Measurements from ENCODE around the gene CMTM7. TPM values are rescaled to one million over a fixed set of nuclear protein-coding genes. Genes with fewer than 3 reads are reported as not detected.

CMTM7 gene
- total and polyA plus RNA-seq, 9 of the 15 experiments (the other 6 are each of a cell fraction or from before 2014, with no cell fraction given): 0.03 to 1.6 (median 0.42) TPM; not detected in 4

DNA sequence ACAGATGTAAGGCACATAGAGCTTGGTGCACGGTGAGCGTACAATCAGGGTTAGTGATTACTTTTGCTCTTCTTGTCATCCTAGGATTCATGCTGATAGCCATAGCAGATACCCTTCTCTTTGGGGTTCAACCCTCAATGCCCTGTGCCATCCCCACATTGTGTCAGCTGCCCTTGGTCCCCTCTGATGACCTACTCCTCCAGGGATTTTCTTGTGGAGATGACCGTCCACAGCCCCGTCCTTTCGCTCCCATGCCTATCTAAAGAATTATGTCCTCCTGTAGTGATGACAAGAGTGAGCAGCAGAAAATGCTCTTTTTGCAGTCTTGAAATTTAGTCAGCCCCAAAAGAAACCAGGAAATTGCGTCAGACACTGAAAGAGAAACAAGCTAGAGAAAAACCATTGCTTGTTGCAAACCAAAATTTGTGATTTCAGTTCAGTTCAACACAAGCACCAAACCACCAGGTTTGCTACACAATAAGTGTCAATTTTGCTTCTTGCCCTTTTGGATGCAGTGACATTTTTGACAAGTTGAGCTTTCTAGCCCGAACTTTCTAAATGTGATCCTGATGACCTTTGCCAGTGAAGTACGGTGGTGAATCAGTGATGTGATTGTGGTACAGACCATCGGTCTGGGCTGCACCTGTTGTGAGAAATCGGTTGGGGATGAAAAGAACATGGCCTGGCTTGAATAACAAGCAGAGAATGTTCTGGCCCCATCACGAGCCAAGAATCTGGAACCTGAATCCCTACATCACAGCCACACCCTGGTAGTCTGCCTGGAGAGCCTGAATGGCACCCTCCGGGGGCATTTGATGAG, 41.3 kb downstream of the CMTM7 start:
- FAIRE-seq (no peak), DNase-seq (ENCODE audit: extremely low read depth in 1 of 4, low spot score in 3 of 4) (no peak), ATAC-seq (no peak)
- H3K27me3 ChIP-seq (ENCODE audit: control insufficient read depth in 2 of 2, insufficient read depth in 2 of 2, low read length in 2 of 2): peaks cover 25 to 48% of the 10 kb centered on the region in 2 experiments
- H4K20me1 ChIP-seq (replicated peaks; ENCODE audit: control insufficient read depth, insufficient read depth, low read length): no peaks in the 10 kb centered on the region
- no peak overlapping the region for H3K4me3 ChIP-seq
- no peak for TF ChIP-seq RBM25 (IDR thresholded peaks at IDR 0.05; ENCODE audit: low read depth, low read length, severe bottlenecking)
- no peak for TF ChIP-seq CEBPG (CRISPR knock-in tag; IDR thresholded peaks at IDR 0.05)
- peak in 1 of 2 experiments; percentile 70; a peak in 2 of 4 replicates for TF ChIP-seq CEBPG (tag; conservative IDR thresholded peaks at IDR 0.05 in 1 of 2, IDR thresholded peaks at IDR 0.05 in 1 of 2)
- ChIA-PET POLR2A (interaction anchor here (0.7 to 1.1 kb wide), 3 partner anchors 14 to 327 kb away, joined by 3 read pairs; no protein-coding TSS in a partner anchor), CTCF (ENCODE audit: low intra/inter-chr PET ratio) (no interaction called here)
- no peak overlapping the region for H2AFZ ChIP-seq (ENCODE audit: low read depth, low read length)
- H3K36me3 ChIP-seq (ENCODE audit: control insufficient read depth, insufficient read depth, low read length): no peaks in the 10 kb centered on the region
- in situ Hi-C loops (cut with MboI): no loop called here
- H3K27ac ChIP-seq (ENCODE audit: extremely low read depth, low read depth, low read length): no peak overlapping the region
- H3K9me3 ChIP-seq (replicated peaks; ENCODE audit: control insufficient read depth, insufficient read depth, low read depth, low read length): no peaks in the 10 kb centered on the region
- H3K79me2 ChIP-seq (ENCODE audit: control insufficient read depth, insufficient read depth, low read length): no peaks in the 10 kb centered on the region
- H3K9ac ChIP-seq (ENCODE audit: insufficient read depth in 1 of 2, low read depth in 2 of 2, low read length in 2 of 2): no peak overlapping the region
- WGBS (ENCODE audit: insufficient coverage, low coverage, missing lambda C conversion rate): 2% methylated on average over 12 of the region's 12 CpGs
- H3K9me1 ChIP-seq (ENCODE audit: control insufficient read depth, insufficient read depth, low read length): no peaks in the 10 kb centered on the region
- intact Hi-C loops (cut with micrococcal nuclease): no loop called here
- H3K4me2 ChIP-seq (ENCODE audit: insufficient read depth, low read length): no peak overlapping the region
- H3K4me1 ChIP-seq (replicated peaks in 1 of 2; ENCODE audit: control insufficient read depth in 2 of 2, insufficient read depth in 2 of 2, low read length in 2 of 2): no peaks in the 10 kb centered on the region; a peak in 1 of 5 replicates
- BruUV-seq (replicated peaks): no TSS peak

DNA sequence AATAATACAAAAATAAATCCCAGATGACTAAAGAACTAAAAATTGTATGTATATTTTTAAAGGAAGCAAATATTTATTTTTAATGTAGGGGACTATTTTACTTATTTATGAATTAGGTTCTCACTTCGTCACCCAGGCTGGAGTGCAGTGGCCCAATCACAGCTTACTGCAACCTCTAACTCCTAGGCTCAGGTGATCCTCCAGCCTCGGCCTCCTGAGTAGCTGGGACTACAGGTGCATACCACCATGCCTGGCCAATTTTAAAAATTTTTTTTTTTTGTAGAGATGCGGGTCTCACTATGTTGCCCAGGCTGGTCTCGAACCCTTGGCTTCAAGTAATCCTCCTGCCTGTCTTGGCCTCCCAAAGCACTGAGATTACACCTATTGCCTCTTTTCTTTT, 42.6 kb downstream of the CMTM7 start:
- no peaks in the 10 kb centered on the region; a peak in 1 of 5 replicates for H3K4me1 ChIP-seq (replicated peaks in 1 of 2; ENCODE audit: control insufficient read depth in 2 of 2, insufficient read depth in 2 of 2, low read length in 2 of 2)
- H4K20me1 ChIP-seq (replicated peaks; ENCODE audit: control insufficient read depth, insufficient read depth, low read length): no peaks in the 10 kb centered on the region
- no peak overlapping the region for H3K4me2 ChIP-seq (ENCODE audit: insufficient read depth, low read length)
- H3K9me1 ChIP-seq (ENCODE audit: control insufficient read depth, insufficient read depth, low read length): no peaks in the 10 kb centered on the region
- ATAC-seq: no peak
- H3K4me3 ChIP-seq: no peak overlapping the region
- no peaks in the 10 kb centered on the region for H3K36me3 ChIP-seq (ENCODE audit: control insufficient read depth, insufficient read depth, low read length)
- no peak for FAIRE-seq
- intact Hi-C loops (cut with micrococcal nuclease) (no loop called here), in situ Hi-C loops (cut with MboI) (no loop called here)
- TF ChIP-seq ZFPM2 (CRISPR knock-in tag; IDR thresholded peaks at IDR 0.05) (no peak), NR2F6 (CRISPR knock-in tag; IDR thresholded peaks at IDR 0.05) (no peak), ASH1L (IDR thresholded peaks at IDR 0.05; ENCODE audit: borderline replicate concordance, low read depth, partially characterized antibody) (no peak), POLR3G (IDR thresholded peaks at IDR 0.05; ENCODE audit: extremely low read depth, insufficient read length, insufficient replicate concordance) (no peak), TAF1 (IDR thresholded peaks at IDR 0.05; ENCODE audit: control insufficient read depth, extremely low read depth, insufficient read depth, low read length, severe bottlenecking) (no peak), ZNF232 (CRISPR knock-in tag; IDR thresholded peaks at IDR 0.05) (no peak), SMARCE1 (IDR thresholded peaks at IDR 0.05) (no peak), CBX3 (IDR thresholded peaks at IDR 0.05; ENCODE audit: borderline replicate concordance in 1 of 2, low read length in 2 of 2) (no peak)
- TF ChIP-seq, protein P1, sequence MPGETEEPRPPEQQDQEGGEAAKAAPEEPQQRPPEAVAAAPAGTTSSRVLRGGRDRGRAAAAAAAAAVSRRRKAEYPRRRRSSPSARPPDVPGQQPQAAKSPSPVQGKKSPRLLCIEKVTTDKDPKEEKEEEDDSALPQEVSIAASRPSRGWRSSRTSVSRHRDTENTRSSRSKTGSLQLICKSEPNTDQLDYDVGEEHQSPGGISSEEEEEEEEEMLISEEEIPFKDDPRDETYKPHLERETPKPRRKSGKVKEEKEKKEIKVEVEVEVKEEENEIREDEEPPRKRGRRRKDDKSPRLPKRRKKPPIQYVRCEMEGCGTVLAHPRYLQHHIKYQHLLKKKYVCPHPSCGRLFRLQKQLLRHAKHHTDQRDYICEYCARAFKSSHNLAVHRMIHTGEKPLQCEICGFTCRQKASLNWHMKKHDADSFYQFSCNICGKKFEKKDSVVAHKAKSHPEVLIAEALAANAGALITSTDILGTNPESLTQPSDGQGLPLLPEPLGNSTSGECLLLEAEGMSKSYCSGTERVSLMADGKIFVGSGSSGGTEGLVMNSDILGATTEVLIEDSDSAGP (CRISPR knock-in tag; IDR thresholded peaks at IDR 0.05): no peak
- no peaks in the 10 kb centered on the region for H3K9me3 ChIP-seq (replicated peaks; ENCODE audit: control insufficient read depth, insufficient read depth, low read depth, low read length)
- WGBS (ENCODE audit: insufficient coverage, low coverage, missing lambda C conversion rate): 9% methylated on average over 4 of the region's 4 CpGs
- no peak overlapping the region for H2AFZ ChIP-seq (ENCODE audit: low read depth, low read length)
- no TSS peak for BruUV-seq (replicated peaks)
- ChIA-PET CTCF (ENCODE audit: low intra/inter-chr PET ratio) (no interaction called here), POLR2A (no interaction called here)
- no peaks in the 10 kb centered on the region for H3K79me2 ChIP-seq (ENCODE audit: control insufficient read depth, insufficient read depth, low read length)
- no peak overlapping the region for H3K9ac ChIP-seq (ENCODE audit: insufficient read depth in 1 of 2, low read depth in 2 of 2, low read length in 2 of 2)
- no peak overlapping the region for H3K27ac ChIP-seq (ENCODE audit: extremely low read depth, low read depth, low read length)
- H3K27me3 ChIP-seq (ENCODE audit: control insufficient read depth in 2 of 2, insufficient read depth in 2 of 2, low read length in 2 of 2): peaks cover 24 to 38% of the 10 kb centered on the region in 2 experiments
- no peak for DNase-seq (ENCODE audit: extremely low read depth in 1 of 4, low spot score in 3 of 4)

Measured in K562 (cell line).